HG03039 (cell line): ENCODE results near the gene EPHA2.

Source experiments
- ATAC-seq: cut with Tn5 transposase; IDR thresholded peaks from one replicate; pipeline ENCODE4 v1.9.1; 2021; ENCODE audit warnings: mild to moderate bottlenecking, moderate library complexity; ENCODE audit not compliant: unreplicated experiment

Gene EPHA2

DNA sequence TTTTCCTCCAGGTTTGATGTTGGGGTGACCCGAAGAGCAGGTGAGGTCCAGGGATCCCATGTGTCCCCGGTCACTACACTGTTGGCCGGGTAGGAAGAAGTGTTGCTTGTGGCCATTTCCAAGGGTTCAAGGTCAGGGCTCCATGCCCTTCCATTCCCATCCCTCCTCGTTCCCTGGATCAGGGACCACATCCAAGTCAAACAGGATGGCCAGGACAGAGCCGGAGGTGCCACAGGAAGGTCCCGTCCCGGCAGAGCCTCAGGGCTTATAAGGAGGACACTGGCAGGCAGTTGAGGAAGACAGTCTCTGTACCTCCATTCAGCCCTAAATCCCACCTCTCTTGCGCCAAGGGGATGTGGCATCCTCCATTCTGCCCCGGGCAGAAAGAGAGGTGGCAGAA is 60.4 kb downstream of the EPHA2 start:
- ATAC-seq = no peak

DNA sequence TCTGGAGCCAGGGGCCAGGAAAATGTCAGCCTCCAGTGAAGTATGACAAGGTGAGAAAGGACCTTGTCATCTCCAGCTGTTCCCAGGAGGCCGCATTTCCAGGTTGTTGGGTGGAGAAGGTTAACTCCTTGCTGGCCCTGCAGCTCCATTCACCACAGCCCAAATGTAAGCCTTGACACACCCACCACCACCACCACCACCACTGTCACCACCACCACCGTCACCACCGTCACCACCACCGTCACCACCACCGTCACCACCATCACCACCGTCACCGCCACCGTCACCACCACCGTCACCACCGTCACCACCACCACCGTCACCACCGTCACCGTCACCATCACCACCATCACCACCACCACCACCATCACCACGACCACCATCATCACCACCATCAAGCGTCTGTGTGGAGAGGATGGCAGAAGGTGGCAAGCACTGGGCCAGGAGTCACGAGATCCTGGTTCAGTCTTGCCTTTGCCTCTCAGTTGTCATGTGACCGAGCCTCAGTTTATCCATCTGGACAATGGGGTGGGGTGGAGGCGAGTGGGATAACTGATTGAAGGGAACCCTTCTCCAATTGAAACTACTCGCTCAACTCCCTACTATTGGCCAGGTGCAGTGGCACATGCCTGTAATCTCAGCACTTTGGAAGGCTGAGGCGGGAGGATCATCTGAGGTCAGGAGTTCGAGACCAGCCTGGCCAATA is 61.3 kb downstream of the EPHA2 start:
- no peak for ATAC-seq

DNA sequence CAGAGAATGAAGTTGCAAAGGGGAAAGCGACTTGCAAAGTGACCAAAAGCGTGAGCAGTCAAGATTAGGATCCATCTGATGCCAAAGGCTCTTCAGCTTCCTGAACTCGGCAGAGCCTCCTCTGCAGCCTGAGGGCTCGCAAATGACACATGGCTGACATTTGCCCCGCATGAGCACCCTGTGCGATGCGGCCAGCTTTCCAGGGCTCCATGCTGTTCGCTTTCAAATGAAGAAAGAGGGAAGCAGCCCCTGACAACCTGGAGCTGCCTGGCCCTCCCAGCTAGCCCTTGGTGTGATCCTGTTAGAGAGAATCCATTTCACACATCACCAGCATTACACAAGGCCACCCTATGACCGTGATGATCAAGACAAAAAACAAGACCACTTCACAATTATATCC is 62.3 kb downstream of the EPHA2 start:
- no peak for ATAC-seq

DNA sequence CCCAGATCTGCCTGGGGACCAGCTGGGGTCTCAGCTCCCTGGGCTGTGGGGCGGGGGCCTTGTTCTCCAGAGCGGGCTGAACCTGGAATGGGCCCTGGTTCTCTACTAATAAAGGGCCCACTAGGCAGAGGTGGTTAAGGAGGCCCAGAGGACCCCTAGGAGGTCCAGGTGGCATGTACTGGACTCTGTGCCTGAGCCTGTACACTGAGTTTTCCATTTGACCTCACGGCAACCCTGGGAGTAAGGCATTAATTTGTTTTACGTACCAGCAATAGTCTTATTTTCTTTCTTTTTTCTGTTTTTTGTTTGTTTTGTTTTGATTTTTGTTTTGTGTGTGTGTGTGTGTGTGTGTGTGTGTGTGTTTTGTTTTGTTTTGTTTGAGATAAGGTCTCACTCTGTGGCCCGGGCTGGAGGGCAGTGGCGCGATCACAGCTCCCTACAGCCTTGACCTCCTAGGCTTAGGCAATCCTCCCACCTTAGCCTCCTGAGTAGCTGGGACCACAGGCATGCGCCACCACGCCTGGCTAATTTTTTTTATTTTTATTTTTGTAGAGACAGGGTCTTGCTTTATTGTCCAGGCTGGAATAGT is 62.9 kb downstream of the EPHA2 start:
- no peak for ATAC-seq

DNA sequence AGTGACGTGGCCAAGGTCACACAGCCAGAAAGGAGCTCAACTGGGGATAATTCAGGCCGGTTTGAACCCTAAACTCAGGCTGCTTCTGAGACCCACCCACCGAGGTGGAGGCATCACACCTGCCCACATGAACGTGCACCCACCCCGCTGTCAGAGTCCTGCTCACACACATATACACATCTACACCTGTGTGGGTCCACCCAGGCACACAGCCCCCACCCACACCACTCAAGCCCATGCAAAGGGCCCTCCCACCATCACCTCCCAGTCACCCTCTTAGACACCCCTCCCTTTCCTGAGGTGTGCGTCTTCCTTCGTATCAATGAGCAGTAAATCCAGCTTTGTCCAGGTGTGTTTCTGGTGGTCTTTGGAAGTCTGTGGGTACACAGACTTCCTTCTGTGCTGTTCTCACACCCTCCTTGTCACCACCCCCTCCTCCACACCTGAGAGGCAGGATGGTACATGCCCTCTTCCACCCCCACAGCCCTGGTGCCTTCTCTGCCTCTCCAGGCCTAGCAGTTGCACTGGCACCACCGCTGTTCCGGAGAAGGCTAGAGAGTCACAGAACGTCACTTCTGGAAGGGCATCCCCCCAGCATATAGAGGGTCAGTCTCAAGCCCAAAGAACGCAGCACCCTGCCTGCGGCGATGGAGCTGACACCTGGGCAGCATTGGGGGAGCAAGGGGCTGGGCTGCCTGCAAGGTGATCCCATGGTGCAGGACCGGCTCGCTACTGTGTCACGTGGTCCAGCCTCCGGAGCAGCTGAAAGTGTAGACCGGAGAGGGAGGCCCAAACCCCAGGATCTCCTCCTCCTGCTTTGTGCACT is 63.6 kb downstream of the EPHA2 start:
- no peak for ATAC-seq

DNA sequence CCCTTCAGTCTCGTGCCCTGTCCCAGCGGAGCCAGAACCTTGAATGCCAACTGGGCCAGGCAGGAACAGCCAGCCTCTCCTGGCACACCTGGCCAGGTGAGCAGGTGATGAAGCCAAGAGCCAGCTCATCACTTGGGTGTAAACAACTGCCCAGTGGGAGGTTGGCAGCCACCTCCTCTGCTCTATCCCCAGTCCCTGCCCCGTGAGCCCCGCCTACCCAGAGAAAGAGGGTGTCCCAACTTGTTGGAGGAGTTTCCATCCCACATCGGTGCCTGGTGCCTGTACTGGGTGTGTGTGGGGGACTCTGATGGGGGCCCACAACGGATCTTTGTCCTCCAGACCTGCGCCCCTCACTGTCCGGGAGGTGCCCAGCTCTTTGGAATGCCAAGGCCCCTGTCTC is 64.6 kb downstream of the EPHA2 start:
- ATAC-seq = no peak

DNA sequence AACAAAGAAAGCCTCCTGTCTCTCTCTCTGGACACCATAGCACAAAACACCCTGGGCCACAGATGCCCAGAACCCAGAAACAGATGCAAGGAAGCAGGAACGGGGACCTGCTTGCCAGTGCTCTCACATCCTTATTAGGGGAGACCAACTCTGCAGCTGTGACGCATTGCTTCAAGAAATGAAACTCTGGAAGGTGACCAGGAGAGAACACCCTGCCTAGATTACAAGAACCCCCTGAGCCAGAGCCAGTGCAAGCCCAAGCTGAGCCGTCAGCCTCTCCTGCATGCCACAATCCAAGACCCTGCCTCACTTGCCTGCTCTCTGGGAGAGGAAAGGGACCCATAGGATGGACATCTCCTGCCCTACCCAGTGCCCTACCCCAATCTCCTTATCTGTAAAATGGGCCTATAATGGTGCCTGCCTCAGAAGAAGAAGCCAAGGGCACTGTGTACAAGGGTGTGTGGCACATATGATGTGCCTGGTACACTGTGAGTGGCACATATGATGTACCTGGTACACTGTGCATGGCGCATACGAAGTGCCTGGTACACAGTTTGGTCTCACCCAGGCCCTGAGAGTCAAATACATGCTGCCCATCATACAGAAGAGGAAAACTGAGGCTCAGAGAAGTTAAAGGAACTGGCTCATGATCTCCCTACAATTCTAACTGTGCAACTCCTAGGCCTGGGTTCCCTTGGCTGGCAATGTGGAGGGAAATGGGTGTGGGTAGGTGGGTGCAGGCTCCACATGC is 65.6 kb downstream of the EPHA2 start:
- ATAC-seq = no peak

DNA sequence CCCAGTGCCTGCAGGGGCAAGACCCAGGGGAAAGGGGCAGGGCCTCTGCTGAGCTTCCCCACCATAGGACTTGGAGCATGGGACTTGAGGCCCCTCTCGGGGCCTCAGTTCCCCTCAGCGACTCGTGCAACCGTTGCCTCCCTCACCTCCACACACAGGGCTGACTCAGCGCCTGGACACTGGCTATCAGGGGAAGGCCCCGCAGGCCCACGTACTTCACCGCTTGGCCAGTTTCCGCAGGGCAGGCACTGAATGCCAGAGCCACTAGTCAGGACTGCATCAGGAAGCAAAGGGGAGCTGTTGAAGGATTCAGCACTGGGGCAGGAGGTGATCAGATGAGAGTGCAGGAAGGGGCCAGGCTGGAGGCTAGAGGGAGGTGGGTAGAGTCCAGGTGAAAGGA is 66.9 kb downstream of the EPHA2 start:
- no peak for ATAC-seq

DNA sequence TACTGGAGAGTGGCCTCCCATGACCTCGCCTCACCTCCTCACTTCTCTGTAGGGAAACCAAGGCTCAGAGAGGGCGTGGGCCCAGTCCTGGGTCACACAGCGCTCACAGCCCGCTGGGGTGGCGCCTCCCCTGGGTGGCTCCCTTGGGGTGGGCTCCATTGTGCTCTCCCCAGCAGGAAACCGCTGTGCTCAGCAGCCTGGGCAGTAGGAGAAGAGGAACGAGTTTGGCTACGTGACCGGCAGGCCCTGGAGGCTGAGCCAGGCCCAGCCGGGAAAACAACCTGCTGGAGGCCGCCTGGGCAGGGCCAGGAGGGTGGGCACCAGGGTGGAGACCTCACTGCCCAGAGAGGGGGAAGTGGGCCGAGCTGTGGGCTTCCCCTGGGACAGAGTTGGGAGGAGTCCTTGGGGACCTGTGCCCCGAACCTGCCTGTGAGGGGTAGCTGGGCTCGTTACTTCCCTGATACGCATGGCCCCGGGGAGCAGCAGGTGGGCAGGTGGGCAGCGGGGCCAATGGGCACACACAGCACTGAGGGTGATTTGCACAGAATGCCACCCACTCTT is 67.4 kb downstream of the EPHA2 start:
- no peak for ATAC-seq

DNA sequence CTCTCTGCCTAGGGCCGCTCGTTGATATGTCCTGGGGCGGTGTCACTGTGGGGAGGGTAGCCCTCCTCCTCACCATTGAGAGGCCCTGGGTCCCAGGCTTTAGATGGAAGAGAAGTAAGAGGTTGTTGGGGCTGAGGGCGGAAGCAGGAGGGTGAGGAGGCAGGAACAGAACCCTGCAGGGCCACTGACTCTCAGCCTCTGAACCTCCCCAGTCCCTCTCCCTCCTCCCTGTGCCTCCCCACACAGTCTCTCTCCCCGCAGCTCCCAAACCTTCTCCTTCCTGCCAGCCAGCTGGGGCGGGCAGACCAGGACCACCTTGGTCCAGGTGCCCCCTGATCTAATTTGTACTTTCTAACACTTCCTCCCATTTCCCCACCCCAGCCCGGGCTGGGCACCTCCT is 68.1 kb downstream of the EPHA2 start:
- ATAC-seq = no peak

DNA sequence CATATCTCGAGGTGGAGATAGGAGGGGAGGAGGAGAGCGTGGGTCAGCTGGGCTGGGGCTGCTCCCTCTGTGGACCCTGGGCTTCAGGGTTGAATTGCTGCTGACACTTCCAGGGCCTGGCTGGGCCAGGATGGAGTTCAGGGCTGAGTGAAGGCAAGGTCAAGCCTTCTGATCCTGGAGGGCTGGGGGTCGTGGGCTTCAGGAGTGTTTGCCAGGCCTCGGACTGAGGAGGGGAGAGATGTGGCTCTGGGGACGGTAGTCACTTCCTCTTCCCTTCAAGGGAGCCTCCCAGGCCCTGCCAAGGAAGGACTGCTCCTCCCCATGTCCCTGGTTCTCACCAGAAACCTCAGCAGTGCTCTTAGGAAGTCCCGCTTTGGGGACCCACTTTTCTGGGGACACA is 70.3 kb downstream of the EPHA2 start:
- no peak for ATAC-seq

DNA sequence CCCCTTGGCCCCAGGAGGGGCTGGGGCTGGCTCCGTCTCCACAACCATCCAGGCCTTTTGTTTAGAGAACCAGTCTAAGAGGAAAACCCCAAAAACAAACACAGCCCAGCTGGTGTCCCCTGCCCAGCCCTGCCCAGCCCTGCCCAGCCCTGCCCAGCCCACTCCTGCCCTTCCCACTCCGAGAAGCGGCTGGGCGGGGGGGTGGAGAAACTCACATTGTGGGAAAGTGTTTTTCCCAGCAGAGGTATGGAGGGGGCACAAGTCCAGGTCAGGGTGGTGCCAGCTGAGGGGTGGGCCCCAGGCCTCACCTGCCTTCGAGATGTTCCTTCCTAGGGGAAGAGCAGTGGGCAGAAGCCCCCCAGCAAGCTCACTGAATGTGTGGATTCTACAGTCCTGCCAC is 72.4 kb downstream of the EPHA2 start:
- no peak for ATAC-seq

DNA sequence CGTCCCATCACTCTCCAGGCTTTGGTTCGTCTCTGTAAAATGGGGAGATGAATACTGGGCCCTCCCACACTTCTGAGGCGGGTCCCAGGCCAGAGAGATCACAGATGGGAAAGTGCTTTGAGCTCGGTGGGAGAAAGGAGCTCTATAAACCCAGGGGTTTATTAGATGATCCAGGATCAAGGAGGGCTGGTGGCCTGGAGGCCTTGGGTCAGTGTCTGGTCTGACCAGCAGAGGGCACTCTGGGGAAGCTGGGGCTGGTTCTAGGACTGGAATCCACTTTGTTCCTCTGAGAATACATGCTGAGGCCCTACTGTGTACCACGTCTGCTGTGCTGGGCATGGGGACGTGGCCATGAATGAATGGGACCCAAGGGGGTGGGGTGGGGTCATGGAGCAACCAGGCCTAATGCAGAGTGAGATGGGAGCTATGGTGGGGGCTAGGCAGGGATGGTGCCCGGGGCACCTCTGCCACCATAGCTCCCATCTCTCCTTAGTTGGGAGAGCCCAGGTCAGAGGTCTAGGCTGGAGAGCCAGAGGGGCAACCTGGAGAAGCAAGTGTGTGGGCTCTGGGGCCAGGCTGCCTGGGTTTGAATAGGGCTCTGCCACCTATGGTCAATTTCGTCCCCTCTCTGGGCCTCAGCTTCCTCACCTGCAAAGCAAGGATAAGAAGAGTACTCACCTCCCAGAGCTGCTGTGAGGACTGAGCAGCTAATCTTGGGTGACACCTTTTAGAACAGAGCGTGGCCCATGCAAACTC is 73.4 kb downstream of the EPHA2 start:
- ATAC-seq = no peak

DNA sequence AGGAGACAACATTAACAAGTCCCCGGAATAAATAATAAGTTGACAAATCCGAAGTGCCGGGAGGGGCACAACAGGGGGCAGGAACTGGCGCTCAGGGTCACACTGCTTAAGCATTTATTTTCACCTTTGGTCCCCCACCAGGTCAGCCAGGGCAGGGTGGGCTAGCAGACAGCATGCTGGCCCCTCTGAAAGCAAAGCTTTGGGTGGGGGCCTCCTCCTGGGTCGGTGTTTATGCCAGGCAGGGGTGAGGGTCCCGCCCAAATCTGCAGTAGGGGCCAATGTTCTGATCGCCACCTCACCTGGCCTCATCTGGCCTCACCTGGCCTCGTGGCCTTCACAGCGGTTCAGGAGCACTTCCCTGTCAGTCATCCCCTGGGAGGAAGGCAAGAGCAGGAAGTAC is 74.2 kb downstream of the EPHA2 start:
- no peak for ATAC-seq

DNA sequence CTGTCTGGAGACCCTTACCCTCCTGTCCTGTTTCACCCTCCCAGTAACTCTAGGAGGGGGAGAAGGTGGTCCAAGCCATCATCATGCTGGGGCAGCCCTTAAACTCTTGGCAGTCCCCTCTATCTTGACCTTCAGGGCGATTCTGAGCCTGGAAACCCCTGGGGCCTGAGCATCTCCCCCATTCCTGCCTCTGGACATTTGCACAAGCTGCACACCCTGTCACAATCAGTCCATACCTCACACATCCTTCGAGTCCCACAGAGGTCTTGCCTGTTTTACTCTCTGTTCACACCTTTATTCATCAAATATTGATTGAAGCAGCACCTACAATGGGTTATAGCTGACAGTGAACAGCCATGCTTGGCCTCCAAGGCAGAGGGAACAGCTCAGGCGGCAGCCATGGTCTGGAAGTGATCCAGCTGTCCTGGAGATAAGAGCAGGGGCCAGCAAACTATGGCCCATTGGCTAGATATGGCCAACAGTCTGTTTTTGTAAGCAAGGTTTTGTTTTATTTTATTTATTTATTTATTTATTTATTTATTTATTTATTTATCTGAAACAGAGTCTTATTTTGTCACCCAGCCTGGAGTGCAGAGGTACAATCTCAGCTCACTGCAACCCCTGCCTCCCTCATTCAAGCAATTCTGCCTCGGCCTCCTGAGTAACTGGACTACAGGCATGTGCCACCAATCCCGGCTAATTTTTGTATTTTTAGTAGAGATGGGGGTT is 75.3 kb downstream of the EPHA2 start:
- no peak for ATAC-seq

DNA sequence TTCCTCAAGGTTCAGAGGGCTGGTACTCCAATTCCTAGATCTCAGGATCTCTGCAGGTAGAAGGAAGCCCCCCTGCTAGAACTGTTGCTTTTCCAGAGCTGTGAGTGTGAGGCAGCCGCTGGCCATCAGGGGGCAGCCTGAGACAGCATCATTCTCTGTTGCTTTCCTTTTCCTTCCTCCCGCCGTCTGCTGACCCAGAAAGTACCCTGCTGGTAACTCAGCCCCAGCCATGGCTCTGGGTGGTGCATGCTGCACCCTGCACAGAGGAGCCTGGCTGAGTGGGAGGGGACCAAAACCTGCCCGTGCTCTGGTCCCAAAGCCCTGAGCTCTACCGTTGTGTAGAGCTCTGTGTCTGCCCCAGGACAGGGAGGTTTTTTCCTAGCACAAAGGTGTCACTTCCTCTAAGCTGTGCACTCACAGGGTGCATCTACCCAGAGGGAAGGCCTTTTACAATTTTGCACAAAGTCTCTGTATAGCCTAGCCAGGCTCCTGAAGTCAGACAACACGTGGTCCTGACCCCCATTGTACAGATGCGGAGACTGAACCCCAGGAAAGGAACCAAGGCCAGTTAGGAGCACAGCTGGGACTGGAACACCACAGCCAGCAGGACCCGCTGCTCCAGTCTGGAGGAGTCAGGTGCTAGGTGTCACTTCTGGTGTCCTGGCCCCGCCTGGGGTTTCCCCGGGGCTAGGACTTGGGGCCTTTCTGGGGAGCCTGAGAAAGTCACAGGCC is 76.8 kb downstream of the EPHA2 start:
- ATAC-seq = no peak

DNA sequence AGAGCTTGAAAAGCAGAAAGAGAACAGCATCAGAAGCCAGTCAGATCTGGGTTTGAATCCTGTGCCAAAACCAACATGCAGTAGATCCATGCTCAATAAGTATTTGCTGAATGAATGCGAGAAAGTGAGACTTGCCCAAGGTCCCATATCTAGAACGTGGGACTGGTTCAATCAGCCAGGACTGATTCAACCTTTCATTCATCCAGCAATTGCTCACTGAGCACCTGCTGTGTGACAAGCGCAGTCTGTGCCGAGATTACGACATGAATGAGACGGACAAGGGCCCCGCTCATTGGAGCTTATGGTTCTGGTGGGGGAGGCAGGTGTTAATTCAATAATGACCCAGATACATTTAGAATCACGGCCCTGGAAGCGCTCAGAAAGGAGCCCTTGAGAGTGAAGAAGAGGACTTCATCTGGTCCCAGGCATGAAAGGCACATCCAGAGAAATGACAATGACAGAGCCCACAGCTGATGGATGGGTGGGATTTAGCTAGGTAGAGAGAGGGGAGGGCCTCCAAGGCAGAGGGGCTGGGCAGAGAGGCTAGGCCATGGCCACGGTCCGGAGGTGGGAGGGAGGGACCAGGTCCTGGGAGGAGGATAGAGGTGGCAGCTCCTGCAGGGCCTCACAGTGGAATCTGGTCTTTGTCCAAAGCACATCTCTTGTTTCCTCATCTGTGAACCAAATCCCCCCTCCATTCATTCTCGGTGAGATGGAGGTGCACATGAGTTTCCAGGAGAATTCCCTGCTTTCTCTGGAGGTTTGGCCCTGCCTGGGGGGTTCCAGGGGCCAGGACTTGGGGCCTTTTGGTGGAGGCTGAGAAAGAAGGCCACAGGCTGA is 78.2 kb downstream of the EPHA2 start:
- no peak for ATAC-seq

DNA sequence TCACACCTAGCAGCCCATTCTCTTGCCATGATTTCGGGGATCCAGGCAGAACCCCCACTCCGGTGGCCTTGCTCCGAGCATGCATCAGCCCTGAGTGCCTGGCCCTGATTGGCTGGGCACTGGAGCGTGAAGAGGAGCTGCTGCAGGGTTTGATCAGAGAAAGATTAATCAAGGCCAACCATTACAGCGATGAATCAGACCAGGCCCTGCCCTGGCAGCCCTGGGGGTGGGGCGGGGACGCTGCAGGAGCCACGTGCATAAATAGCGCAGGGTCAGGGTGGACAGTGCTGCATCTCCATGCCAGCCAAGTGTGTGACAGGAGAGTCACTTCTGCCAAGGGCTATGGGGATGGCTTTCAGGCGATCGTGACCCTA is 79.0 kb downstream of the EPHA2 start:
- ATAC-seq = no peak
